ENCODE results near the gene TAF11.

Gene TAF11

GRCh38 chr6:34888514-34888856 lies 643 bp upstream of the TAF11 start:
- TF ChIP-seq, protein P1, sequence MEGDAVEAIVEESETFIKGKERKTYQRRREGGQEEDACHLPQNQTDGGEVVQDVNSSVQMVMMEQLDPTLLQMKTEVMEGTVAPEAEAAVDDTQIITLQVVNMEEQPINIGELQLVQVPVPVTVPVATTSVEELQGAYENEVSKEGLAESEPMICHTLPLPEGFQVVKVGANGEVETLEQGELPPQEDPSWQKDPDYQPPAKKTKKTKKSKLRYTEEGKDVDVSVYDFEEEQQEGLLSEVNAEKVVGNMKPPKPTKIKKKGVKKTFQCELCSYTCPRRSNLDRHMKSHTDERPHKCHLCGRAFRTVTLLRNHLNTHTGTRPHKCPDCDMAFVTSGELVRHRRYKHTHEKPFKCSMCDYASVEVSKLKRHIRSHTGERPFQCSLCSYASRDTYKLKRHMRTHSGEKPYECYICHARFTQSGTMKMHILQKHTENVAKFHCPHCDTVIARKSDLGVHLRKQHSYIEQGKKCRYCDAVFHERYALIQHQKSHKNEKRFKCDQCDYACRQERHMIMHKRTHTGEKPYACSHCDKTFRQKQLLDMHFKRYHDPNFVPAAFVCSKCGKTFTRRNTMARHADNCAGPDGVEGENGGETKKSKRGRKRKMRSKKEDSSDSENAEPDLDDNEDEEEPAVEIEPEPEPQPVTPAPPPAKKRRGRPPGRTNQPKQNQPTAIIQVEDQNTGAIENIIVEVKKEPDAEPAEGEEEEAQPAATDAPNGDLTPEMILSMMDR (IDR thresholded peaks at IDR 0.05), result no peak

- TF ChIP-seq, protein P1 (IDR thresholded peaks at IDR 0.05), result no peak
Observed at GRCh38 chr6:34884996-34885395, 2.8 kb downstream of the TAF11 start.

DNA sequence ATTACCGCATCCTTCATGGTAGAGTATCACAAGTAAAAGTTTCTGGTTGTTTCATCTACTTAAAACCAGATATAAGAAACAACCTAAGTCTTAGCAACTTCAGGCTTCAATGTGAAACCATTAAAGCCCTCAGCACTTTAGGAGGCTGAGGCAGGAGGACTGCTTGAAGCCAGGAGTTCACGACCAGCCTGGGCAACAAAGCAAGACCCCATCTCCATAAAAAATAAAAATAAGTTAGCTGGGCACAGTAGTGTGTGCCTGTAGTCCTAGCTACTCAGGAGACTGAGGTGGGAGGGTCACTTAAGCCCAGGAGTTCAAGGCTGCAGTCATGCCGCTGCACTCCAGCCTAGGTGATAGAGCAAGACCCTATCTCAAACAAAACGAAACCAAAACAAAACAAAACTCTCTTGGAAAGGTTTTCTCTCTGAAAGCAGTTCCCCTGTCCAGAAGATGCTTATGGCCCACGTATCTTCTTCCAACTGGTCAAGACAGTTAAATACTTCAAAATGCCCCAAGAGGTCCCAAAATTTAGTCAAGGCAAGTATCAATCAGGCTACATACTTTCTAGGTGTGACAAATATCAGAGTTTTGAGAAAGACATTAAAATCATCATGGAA lies 9.9 kb downstream of the TAF11 start:
- TF ChIP-seq, protein P1 (IDR thresholded peaks at IDR 0.05), result no peak

DNA sequence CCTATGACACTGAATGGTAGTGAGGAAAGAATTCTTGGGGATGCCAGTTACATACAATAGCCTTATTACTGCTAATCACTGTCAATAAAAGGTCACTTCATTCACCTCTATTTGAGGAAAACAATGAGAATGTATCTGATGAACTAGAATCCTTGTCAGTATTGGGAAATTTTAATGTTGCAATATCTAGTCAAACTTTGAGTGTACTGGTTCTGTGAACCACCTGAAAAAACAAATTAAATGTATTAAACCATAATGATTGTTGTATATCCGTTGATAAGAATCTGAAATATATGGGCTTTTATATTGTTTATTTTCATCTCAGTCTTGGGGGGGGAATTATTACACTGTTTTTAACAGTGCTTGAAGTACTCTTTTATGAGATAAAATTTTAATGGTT lies 10.6 kb downstream of the TAF11 start:
- TF ChIP-seq, protein P1 (IDR thresholded peaks at IDR 0.05), result no peak

DNA sequence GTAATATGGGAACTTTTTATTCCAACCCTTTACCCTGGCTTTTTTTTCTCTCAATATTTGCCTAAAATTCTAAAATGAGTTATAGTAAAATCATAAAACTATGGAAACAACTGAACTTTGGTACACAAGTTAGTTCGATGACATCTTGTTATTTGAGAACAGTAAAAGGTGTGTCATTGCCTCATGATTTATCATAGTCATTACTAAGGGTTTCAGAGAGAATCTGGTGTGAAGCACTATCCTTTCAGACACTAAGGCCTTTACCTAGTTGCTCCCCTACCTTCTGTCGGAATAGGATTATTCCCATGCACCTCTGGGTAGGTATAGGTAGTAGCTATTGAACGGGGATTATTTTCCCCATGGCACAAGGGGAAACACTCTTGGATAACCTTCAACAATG lies 11.4 kb downstream of the TAF11 start:
- TF ChIP-seq, protein P1 (IDR thresholded peaks at IDR 0.05), result no peak

GRCh38 chr6:34875292-34876213 lies 12.3 kb downstream of the TAF11 start:
- TF ChIP-seq, protein P1 (IDR thresholded peaks at IDR 0.05), result no peak

DNA sequence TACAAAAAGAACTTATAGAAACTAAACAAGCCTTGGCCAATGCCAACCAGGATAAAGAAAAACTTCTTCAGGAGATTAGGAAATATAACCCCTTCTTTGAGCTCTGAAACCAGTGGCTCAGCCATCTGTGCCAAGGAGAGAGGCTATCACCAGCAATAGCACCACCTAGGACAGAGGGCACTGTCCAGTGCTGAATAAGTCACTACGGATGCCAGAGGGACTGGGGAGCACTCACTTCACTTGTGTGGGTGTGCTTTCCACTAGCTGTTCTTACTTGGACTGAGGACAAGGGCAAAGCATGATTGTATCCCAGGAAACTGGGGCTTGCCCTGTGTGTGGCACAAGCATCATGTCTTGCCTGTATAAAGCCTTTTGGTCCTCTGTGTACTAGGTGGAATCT lies 15.5 kb downstream of the TAF11 start:
- TF ChIP-seq, protein P1 (IDR thresholded peaks at IDR 0.05), result no peak

Data from LNCAP (cell line).